KBM-7 (cell line): ENCODE results near the gene SLFN14.
"Not testable (repeated sequence)": the region's sequence is repeated elsewhere in the genome, so short reads cannot be mapped to it uniquely, and the experiment has no call there.

Experiments
- DNase-seq: peaks from one replicate; pipeline ENCODE4 v3.0.0-alpha.2; 2015
- in situ Hi-C: fragments of 300-500 bp; cut with MboI; formaldehyde crosslinking; loops from 2 replicates; pipeline ENCODE4 v1.14.3; 2020; ENCODE audit warnings: low sequenced_read_pairs, low pct_unique_long_range_greater_than_20kb, mixed read lengths

The SLFN14 gene

GRCh38 chr17:35566968-35567367 lies 6.3 kb upstream of the SLFN14 start:
- in situ Hi-C loops: no loop called here
- no peak for DNase-seq

GRCh38 chr17:35563181-35563580 lies 2.6 kb upstream of the SLFN14 start:
- in situ Hi-C loops: not testable (repeated sequence)

GRCh38 chr17:35559495-35560210 lies 966 bp downstream of the SLFN14 start:
- DNase-seq: peak; percentile 53
- in situ Hi-C loops: no loop called here

More at GRCh38 chr17:35563181-35563580, 2.6 kb upstream of the SLFN14 start:
- not testable (repeated sequence) for DNase-seq

- DNase-seq: no peak
- in situ Hi-C loops: no loop called here
Observed at GRCh38 chr17:35557353-35557752, 3.3 kb downstream of the SLFN14 start.

GRCh38 chr17:35555691-35556090 lies 4.9 kb downstream of the SLFN14 start:
- in situ Hi-C loops: no loop called here
- DNase-seq: no peak

- in situ Hi-C loops: no loop called here
- DNase-seq: no peak
Observed at GRCh38 chr17:35554668-35555067, 6.0 kb downstream of the SLFN14 start.

GRCh38 chr17:35553310-35553709 lies 7.3 kb downstream of the SLFN14 start:
- in situ Hi-C loops: no loop called here
- no peak for DNase-seq

GRCh38 chr17:35548978-35549377 lies 11.6 kb downstream of the SLFN14 start:
- in situ Hi-C loops: loop anchor here (25.0 kb wide), 1 partner anchor 187 kb away; the partner anchor contains the start of gene SLFN11
- no peak for DNase-seq

GRCh38 chr17:35548208-35548810 lies 12.3 kb downstream of the SLFN14 start:
- no peak for DNase-seq
- in situ Hi-C loops: loop anchor here (25.0 kb wide), 1 partner anchor 186 kb away; the partner anchor contains the start of gene SLFN11

- DNase-seq: no peak
- in situ Hi-C loops: loop anchor here (25.0 kb wide), 1 partner anchor 184 kb away; the partner anchor contains the start of gene SLFN11
Observed at GRCh38 chr17:35546487-35546886, 14.1 kb downstream of the SLFN14 start.

- no peak for DNase-seq
- in situ Hi-C loops: loop anchor here (25.0 kb wide), 1 partner anchor 183 kb away; the partner anchor contains the start of gene SLFN11
Observed at GRCh38 chr17:35545150-35545549, 15.5 kb downstream of the SLFN14 start.

- DNase-seq: no peak
- in situ Hi-C loops: loop anchor here (25.0 kb wide), 1 partner anchor 182 kb away; the partner anchor contains the start of gene SLFN11
Observed at GRCh38 chr17:35543856-35544255, 16.8 kb downstream of the SLFN14 start.

- in situ Hi-C loops: loop anchor here (25.0 kb wide), 1 partner anchor 181 kb away; the partner anchor contains the start of gene SLFN11
- peak; percentile 80 for DNase-seq
Observed at GRCh38 chr17:35542990-35543389, 17.6 kb downstream of the SLFN14 start.

GRCh38 chr17:35541434-35541833 lies 19.2 kb downstream of the SLFN14 start:
- in situ Hi-C loops: loop anchor here (25.0 kb wide), 1 partner anchor 179 kb away; the partner anchor contains the start of gene SLFN11
- DNase-seq: no peak

- in situ Hi-C loops: loop anchor here (25.0 kb wide), 1 partner anchor 178 kb away; the partner anchor contains the start of gene SLFN11
- peak; percentile 58 for DNase-seq
Observed at GRCh38 chr17:35540589-35541404, 19.8 kb downstream of the SLFN14 start.

GRCh38 chr17:35539659-35540026 lies 21.0 kb downstream of the SLFN14 start:
- DNase-seq: no peak
- in situ Hi-C loops: loop anchor here (25.0 kb wide), 1 partner anchor 177 kb away; the partner anchor contains the start of gene SLFN11

- peak; percentile 90 for DNase-seq
- in situ Hi-C loops: loop anchor here (25.0 kb wide), 1 partner anchor 175 kb away; the partner anchor contains the start of gene SLFN11
Observed at GRCh38 chr17:35537601-35538141, 22.9 kb downstream of the SLFN14 start, which contains the start of gene SLFN12L. Gene SLFN12L (minus strand): TSS chr17:35537678. CDS start chr17:35522364, 15,314 bp downstream.

- peak; percentile 57 for DNase-seq
- in situ Hi-C loops: loop anchor here (25.0 kb wide), 1 partner anchor 174 kb away; the partner anchor contains the start of gene SLFN11
Observed at GRCh38 chr17:35536664-35537171, 23.9 kb downstream of the SLFN14 start.
